HG02798 (cell line): ENCODE results near the gene SEC24D.

Experiments
- ATAC-seq: cut with Tn5 transposase; IDR thresholded peaks from one replicate; pipeline ENCODE4 v1.9.1; 2021; ENCODE audit warnings: mild to moderate bottlenecking; ENCODE audit not compliant: unreplicated experiment, poor library complexity

Gene SEC24D

DNA sequence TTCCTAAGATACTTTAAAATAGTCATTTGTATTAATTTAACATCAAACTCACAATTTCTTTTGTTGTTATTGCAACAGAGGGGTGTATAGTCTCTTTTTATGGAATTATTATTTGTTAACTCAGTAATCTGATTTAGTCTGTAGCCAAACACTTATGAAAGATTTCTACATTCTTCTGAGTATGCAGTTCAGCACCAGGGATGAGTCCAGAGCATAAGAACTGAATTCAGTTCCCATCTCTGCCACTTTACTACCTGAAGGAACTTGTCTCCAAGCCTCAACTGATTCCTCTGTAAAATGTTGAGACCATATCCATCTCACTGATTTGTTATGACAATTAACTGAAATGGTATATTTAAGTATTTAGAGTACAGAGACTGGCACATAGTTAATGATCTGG, 105.2 kb downstream of the SEC24D start:
- ATAC-seq, result no peak

DNA sequence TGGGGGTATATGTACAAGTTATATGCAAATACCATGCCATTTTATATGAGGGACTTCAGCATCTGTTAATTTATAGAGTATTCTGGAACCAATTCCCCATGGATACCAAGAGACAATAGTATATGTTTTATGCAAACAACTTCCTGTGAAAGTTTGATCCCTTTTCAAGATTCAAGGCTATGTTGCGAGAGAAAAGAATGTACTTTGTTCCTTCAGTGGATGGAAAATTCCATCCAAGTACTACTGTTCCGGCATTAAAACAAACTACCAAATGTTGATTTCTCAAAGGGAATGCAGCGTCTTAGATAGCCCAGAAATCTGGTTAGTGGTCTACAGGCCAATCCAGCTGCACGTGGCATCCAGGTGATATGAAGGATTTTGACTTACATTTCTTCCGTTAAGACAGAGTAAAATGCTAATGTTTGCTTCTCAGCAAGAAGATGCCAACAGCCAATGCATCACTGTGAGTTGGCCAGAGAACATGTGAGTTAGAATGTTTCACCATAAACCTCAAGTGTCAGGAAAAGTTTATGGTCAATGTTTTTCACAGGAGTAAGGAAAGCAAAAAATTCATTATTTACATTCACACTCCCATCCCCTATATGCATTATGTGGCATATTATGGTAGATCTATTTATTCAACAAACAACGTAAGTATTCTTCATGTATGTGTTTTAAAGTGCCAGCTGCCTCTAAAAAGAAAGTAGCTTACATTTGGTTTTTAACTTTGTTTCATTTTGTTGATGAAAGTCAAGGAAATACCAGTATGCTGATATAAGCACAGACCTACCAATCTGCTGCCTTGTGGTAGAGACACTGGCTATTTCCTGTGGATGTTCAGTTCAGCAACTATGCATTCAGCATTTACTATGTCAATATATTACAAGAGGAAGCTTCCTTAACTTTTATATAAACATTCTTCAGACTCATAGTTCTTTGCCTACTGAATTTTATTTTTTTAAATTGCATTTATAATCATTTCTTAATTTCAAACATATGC, 106.3 kb downstream of the SEC24D start:
- no peak for ATAC-seq

DNA sequence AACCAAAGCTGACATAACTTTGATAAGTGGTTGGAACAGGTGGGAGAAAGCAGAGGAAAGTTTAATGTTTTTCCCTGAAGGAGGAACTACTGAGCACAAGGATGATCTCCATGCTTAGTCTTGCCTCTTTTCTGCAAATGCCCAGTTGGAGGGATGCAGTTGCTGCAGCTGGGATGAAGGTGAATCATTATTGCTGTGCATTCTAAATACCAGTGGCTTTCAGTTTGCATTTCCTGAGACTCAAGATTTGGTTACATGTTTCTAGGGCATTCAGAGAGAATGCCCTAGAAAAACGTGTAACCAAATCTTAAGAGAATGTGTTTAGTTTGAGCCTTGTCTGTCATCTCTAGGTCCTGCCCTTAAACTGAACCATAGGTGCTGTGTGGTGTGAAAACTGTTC, 108.6 kb downstream of the SEC24D start:
- ATAC-seq, result no peak

DNA sequence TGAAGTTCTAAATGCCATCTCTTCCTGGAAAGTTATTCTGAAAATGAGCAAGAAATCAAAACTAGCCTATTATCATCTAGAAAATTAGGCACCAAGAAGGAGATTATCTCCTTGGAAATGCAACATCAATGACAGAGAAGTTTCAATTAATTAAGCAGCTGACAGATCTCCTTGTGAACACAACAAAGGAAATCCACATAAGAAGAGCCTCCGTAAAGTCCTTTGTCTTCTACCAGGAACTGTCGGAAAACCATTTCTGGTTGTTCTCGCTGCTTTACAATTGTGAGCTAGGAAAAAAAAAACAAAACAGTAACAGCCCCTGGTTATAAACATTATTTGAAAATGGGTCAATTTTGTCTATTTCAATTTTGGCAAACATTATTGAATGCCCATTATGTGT, 112.6 kb downstream of the SEC24D start:
- ATAC-seq, result no peak

- ATAC-seq, result no peak
Measured at GRCh38 chr4:118721752-118722151, 114.2 kb downstream of the SEC24D start.

DNA sequence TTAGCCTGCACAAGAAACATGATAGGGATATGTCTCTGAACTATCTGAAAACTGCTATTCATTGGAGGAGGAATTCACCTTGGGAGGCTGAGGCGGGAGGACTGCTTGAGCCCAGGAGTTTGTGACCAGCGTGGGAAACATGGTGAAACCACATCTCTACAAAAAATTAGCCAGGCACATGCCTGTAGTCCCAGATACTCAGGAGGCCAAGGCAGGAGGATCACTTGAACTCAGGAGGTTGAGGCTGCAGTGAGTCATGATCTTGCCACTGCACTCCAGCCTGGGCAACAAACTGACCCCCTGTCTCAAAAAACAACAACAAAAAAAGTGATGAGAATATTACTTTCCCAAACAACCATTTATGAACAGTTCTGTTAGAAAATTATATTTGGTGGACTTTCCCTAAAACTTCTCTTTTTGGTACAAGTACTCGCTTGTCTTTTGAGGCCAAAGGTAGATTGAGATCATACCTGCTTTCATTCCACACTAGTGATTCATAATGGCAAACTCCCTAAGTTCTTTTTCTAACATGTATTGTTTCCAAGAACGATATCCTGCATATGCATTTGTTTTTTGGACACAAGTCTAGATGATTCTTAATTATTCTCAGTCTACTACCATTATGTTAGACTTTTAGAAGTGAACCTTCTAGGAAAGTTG, 117.3 kb downstream of the SEC24D start:
- ATAC-seq, result no peak

DNA sequence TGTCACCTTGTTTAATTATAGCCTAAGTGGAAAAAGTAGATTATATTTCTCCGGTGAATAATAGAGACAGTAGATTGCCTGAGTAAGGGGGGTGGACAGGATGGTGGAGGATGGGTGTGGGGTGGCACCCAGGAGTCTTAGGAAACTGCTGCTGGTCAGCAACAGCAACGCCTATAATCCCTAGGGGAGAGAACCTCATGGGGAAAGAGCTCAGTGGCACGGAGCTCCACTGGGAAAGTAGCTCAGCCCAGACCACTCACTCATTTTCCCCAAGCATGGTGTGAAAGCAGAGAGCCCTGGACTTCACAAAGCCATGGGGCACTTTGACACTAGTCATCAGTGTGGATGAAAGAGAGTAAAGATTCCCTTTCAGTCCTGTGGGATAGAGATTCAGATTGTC, 119.6 kb downstream of the SEC24D start:
- ATAC-seq, result no peak

DNA sequence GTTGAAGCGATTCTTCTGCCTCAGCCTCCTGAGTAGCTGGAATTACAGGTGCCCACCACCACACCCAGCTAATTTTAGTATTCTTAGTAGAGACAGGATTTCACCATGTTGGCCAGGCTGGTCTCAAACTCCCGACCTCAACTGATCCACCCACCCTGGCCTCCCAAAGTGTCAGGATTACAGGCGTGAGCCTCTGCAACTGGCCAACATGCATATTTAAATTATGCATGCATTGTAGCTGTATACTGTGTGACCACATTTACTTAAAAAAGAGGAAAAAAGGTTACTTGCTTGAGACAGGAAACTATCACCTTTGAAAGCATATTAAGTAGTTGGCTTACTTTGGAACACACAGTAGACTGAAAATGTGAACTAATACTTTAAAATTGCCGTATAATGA, 121.2 kb downstream of the SEC24D start:
- ATAC-seq, result no peak

GRCh38 chr4:118712872-118713271, 123.1 kb downstream of the SEC24D start:
- ATAC-seq, result no peak

GRCh38 chr4:118711052-118711451, 124.9 kb downstream of the SEC24D start:
- no peak for ATAC-seq

DNA sequence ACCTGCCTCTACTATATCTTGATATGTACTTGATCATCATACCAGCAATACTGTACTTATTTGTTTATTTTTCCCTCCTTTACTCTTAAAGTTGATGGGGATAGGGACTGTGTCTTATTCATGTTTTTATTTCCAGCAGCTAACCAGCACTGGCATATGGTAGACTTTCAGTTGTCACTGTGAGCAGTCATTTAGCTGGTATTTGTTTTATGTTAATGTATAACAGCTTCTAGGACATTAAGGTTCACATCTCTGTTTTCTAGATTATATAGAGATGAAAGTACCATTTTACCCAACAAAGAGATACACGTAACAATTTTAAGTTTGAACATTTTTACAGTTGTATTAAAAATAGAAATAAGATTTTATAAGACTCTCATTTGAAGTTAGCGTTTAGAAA, 132.8 kb downstream of the SEC24D start:
- no peak for ATAC-seq

GRCh38 chr4:118684873-118685811, 150.8 kb downstream of the SEC24D start, which contains the start of gene METTL14:
Gene METTL14 (plus strand): TSS chr4:118685392. CDS start chr4:118685535, 143 bp downstream.
- peak; percentile 100 for ATAC-seq

- no peak for ATAC-seq
Measured at GRCh38 chr4:118683513-118683912, 152.4 kb downstream of the SEC24D start.

DNA sequence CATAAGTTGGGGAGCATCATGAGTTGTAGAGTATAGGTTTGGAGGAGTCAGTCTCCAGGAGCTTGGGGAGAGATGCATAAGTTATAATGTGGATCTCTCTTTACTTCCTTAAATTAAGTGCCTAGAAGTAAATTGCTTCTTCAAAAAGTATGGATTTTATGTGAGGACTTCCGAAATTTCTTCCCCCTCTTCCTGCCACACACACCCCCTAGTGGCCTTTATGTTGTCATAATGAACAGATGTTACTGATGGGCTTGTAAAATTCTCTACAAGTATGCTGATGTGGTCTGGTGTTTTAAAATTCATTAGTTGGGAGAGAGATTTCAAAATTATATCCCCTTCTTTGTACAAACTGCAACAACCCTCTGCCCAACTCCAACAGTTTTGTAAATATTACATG, 153.0 kb downstream of the SEC24D start:
- no peak for ATAC-seq

DNA sequence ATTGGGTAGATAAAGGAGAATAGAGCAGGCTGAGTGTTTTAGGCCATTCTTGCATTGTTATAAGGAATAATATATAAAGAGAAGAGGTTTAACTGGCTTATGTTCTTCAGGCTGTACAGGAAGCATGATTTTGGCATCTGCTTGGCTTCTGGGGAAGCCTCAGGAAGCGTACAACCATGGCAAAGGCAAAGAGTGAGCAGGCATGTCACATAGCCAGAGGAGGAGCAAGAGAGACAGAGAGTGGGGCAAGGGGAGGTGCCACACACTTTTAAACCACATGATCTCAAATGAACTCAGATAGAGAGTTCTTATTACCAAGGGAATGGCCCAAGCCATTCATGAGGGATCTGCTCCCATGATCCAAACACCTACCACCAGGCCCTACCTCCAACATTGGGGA, 155.1 kb downstream of the SEC24D start:
- ATAC-seq, result no peak

DNA sequence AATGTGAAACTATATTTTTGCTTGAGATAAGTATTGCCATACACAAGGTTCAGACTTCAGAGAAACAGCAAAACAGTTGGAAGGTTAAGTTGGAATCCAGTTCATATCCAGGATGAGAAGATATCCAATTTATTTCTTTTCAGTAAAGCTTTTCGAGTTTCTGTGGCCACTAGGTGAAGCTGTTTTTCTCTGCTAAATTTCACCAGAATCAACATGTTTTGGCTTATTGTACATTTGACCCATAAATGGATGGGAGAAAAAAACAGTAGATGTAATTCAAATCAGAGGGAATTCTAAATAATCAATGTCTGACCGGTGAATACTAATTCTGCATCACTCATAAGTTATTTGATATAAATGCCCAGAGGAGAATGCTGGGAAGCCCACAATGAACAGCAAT, 159.8 kb downstream of the SEC24D start:
- ATAC-seq, result no peak
